OCI-LY1 (cell line): ENCODE results near the gene IP6K3.

ENCODE experiments used
- CTCF ChIP-seq: fragments of 200-600 bp; sonication (generic), shearing (Covaris generic); IDR thresholded peaks from 2 replicates; pipeline ENCODE4 v1.5.1; 2017; ENCODE audit warnings: mild to moderate bottlenecking, antibody characterized with exemption, low read length, moderate library complexity, mixed read lengths
- EZH2 ChIP-seq: fragments of 200-600 bp; sonication (generic), shearing (Covaris generic); IDR thresholded peaks from 2 replicates; pipeline ENCODE4 v1.8.0; 2017; ENCODE audit warnings: borderline replicate concordance, mixed run types, mild to moderate bottlenecking, antibody characterized with exemption, low read length, moderate library complexity, mixed read lengths

- TF ChIP-seq CTCF: no peak
- no peak for TF ChIP-seq EZH2
Observed at GRCh38 chr6:33732385-33732784, 14.3 kb downstream of the IP6K3 start.
